Measurements from ENCODE around the gene LRP5. TPM values are rescaled to one million over a fixed set of nuclear protein-coding genes. Genes with fewer than 3 reads are reported as not detected.
A peak's percentile ranks its signal among the peaks of the same experiment; 100 is the strongest.

LRP5 gene
- total and polyA plus RNA-seq, 8 donors = 11.8 to 152 (median 44.2) TPM

- peak within 1 kb of the TSS; percentile 70 to 76 (median 74) for H3K4me3 ChIP-seq
- H3K36me3 ChIP-seq = peaks cover 12% of the 10 kb centered on the region in 4 donors
- H3K9me3 ChIP-seq = no peaks in the 10 kb centered on the region
- peaks cover 20 to 55% (median 48%) of the 10 kb centered on the region in 4 donors for H3K4me1 ChIP-seq
- no peak for TF ChIP-seq EP300 (IDR thresholded peaks at IDR 0.05)
- TF ChIP-seq POLR2A (IDR thresholded peaks at IDR 0.05) = peak in 1 of 4 donors; percentile 48
- TF ChIP-seq, protein P1, sequence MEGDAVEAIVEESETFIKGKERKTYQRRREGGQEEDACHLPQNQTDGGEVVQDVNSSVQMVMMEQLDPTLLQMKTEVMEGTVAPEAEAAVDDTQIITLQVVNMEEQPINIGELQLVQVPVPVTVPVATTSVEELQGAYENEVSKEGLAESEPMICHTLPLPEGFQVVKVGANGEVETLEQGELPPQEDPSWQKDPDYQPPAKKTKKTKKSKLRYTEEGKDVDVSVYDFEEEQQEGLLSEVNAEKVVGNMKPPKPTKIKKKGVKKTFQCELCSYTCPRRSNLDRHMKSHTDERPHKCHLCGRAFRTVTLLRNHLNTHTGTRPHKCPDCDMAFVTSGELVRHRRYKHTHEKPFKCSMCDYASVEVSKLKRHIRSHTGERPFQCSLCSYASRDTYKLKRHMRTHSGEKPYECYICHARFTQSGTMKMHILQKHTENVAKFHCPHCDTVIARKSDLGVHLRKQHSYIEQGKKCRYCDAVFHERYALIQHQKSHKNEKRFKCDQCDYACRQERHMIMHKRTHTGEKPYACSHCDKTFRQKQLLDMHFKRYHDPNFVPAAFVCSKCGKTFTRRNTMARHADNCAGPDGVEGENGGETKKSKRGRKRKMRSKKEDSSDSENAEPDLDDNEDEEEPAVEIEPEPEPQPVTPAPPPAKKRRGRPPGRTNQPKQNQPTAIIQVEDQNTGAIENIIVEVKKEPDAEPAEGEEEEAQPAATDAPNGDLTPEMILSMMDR (IDR thresholded peaks at IDR 0.05) = peak in 1 of 7 experiments; percentile 4
- TF ChIP-seq POLR2AphosphoS5 (IDR thresholded peaks at IDR 0.05) = peak; percentile 70 to 91 (median 88)
- intact Hi-C loops (cut with DNase I; ENCODE audit: low total_unique reads) = no loop called here
- WGBS, 5 donors = 0 to 1% (median 0%) methylated on average over 47 to 71 of the region's 71 CpGs
- H3K27ac ChIP-seq = peak within 1 kb of the TSS; percentile 94 to 99 (median 95)
- H3K27me3 ChIP-seq = no peaks in the 10 kb centered on the region
- DNase-seq = peak; percentile 96 to 98
Observed at GRCh38 chr11:68271781-68272608, 40.4 kb upstream of the LRP5 start, which contains the start of gene C11orf24. C11orf24 (minus strand) TSS chr11:68271973; CDS start chr11:68263767, 8,206 bp downstream.

DNA sequence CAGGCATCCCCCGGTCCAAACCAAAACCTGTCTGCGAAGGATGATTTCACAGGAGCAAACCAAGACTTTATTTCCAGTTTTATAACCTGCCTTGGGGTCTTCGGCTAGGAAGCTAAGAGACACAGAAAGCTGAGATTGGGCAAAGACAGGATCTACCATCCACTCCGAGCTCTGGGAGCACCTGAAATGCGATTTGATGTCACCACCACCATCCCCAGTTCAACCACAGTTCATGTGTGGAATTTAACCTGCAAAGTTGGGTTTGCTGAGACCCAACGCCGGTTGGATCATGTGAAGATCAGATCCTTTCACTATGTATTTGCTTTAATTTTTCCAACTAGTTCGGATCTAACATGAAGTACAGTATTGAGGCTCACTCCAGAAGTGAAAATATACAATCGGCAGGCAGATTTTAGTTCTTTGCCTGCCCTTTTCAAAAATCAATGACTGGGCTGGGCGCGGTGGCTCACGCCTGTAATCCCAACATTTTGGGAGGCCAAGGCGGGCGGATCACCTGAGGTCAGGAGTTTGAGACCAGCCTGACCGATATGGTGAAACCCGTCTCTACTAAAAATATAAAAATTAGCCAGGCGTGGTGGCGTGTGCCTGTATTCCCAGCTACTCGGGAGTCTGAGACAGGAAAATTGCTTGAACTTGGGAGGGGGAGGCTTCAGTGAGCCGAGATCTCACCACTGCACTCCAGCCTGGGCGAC, 39.2 kb upstream of the LRP5 start:
- intact Hi-C loops (cut with DNase I; ENCODE audit: low total_unique reads) = no loop called here
- Histone ChIP-seq H3K27ac (peak overlapping the region in 3 of 5 donors; percentile 95 to 99 (median 96)), H3K9me3 (no peaks in the 10 kb centered on the region), H3K4me3 (peak overlapping the region in 3 of 4 donors; percentile 70 to 76 (median 75)), H3K27me3 (no peaks in the 10 kb centered on the region), H3K4me1 (peaks cover 20 to 47% (median 39%) of the 10 kb centered on the region in 4 donors), H3K36me3 (peaks cover 0 to under 1% (median under 1%) of the 10 kb centered on the region in 4 donors)
- DNase-seq = no peak
- TF ChIP-seq POLR2A (IDR thresholded peaks at IDR 0.05) = no peak
- TF ChIP-seq, protein P1 (IDR thresholded peaks at IDR 0.05) = no peak
- TF ChIP-seq EP300 (IDR thresholded peaks at IDR 0.05) = no peak
- no peak for TF ChIP-seq POLR2AphosphoS5 (IDR thresholded peaks at IDR 0.05)
- 91 to 96% (median 94%) methylated on average over 21 of the region's 21 CpGs for WGBS, 5 donors

GRCh38 chr11:68274306-68274705, 38.1 kb upstream of the LRP5 start:
- peaks cover 19 to 38% (median 32%) of the 10 kb centered on the region in 4 donors for H3K4me1 ChIP-seq
- no peaks in the 10 kb centered on the region for H3K9me3 ChIP-seq
- TF ChIP-seq POLR2A (IDR thresholded peaks at IDR 0.05) (no peak), POLR2AphosphoS5 (IDR thresholded peaks at IDR 0.05) (no peak), EP300 (IDR thresholded peaks at IDR 0.05) (no peak)
- TF ChIP-seq, protein P1 (IDR thresholded peaks at IDR 0.05) = no peak
- no peaks in the 10 kb centered on the region for H3K36me3 ChIP-seq
- H3K4me3 ChIP-seq = no peak overlapping the region
- H3K27ac ChIP-seq = peak overlapping the region in 1 of 5 donors; percentile 5
- no peaks in the 10 kb centered on the region for H3K27me3 ChIP-seq
- DNase-seq = no peak
- WGBS, 5 donors = 69 to 85% (median 72%) methylated on average over 1 of the region's 1 CpG
- intact Hi-C loops (cut with DNase I; ENCODE audit: low total_unique reads) = no loop called here
